Measurements from ENCODE around the gene CH25H. TPM values are rescaled to one million over a fixed set of nuclear protein-coding genes. Genes with fewer than 3 reads are reported as not detected.

The CH25H gene
- polyA plus RNA-seq, 1 donor (not counting 4 experiments of a cell fraction or from before 2014, with no cell fraction given), result 0.37 TPM

GRCh38 chr10:89207801-89208551, 859 bp upstream of the CH25H start:
- FAIRE-seq (peak; percentile 17), DNase-seq (ENCODE audit: low read depth, low spot score) (no peak)
- Histone ChIP-seq H3K36me3 (ENCODE audit: control insufficient read depth in 2 of 2, extremely low read depth in 1 of 2, insufficient read depth in 2 of 2, low read length in 2 of 2) (no peaks in the 10 kb centered on the region), H3K27me3 (ENCODE audit: control insufficient read depth, extremely low read depth, insufficient read depth, low read length) (peaks cover 13% of the 10 kb centered on the region), H3K9ac (ENCODE audit: control insufficient read depth, extremely low read depth, insufficient read depth, low read length) (peak overlapping the region; percentile 76), H2AFZ (ENCODE audit: control insufficient read depth, low read length) (peak overlapping the region; percentile 90), H3K27ac (ENCODE audit: control insufficient read depth, insufficient read depth, low read length) (peak overlapping the region; percentile 22), H3K4me1 (ENCODE audit: control insufficient read depth, extremely low read depth, insufficient read depth, low read length) (peaks cover 16% of the 10 kb centered on the region), H3K9me3 (ENCODE audit: control insufficient read depth, low read depth, low read length) (no peaks in the 10 kb centered on the region), H4K20me1 (ENCODE audit: control insufficient read depth, extremely low read depth, insufficient read depth, low read length) (no peaks in the 10 kb centered on the region), H3K79me2 (ENCODE audit: control insufficient read depth, insufficient read depth, low read length) (no peaks in the 10 kb centered on the region), H3K4me2 (ENCODE audit: control insufficient read depth, extremely low read depth, insufficient read depth, low read depth, low read length) (peak overlapping the region; percentile 98), H3K4me3 (ENCODE audit: control insufficient read depth in 2 of 3, extremely low read depth in 1 of 3, insufficient read depth in 2 of 3, low read depth in 1 of 3, low read length in 3 of 3) (peak overlapping the region; percentile 27 to 81 (median 70)), H3K9me1 (ENCODE audit: control insufficient read depth, extremely low read depth, insufficient read depth, low read length) (no peaks in the 10 kb centered on the region)
- TF ChIP-seq CTCF (optimal IDR thresholded peaks at IDR 0.05 in 1 of 3, IDR thresholded peaks at IDR 0.05 in 1 of 3, conservative IDR thresholded peaks at IDR 0.05 in 1 of 3; ENCODE audit: extremely low read depth in 1 of 3, insufficient read depth in 2 of 3, low read length in 3 of 3), result no peak
- TF ChIP-seq EZH2 (IDR thresholded peaks at IDR 0.05; ENCODE audit: low read length), result no peak
- dilution Hi-C loops (cut with MboI; ENCODE audit: extremely low pct_ligation_motif_present, low sequenced_read_pairs), result no loop called here

- peaks cover 13% of the 10 kb centered on the region for H3K27me3 ChIP-seq (ENCODE audit: control insufficient read depth, extremely low read depth, insufficient read depth, low read length)
- peaks cover 19% of the 10 kb centered on the region for H3K4me1 ChIP-seq (ENCODE audit: control insufficient read depth, extremely low read depth, insufficient read depth, low read length)
- no peaks in the 10 kb centered on the region for H3K36me3 ChIP-seq (ENCODE audit: control insufficient read depth in 2 of 2, extremely low read depth in 1 of 2, insufficient read depth in 2 of 2, low read length in 2 of 2)
- no peaks in the 10 kb centered on the region for H3K9me3 ChIP-seq (ENCODE audit: control insufficient read depth, low read depth, low read length)
- peak overlapping the region; percentile 98 for H3K4me2 ChIP-seq (ENCODE audit: control insufficient read depth, extremely low read depth, insufficient read depth, low read depth, low read length)
- H3K79me2 ChIP-seq (ENCODE audit: control insufficient read depth, insufficient read depth, low read length), result no peaks in the 10 kb centered on the region
- DNase-seq (ENCODE audit: low read depth, low spot score), result no peak
- H3K9me1 ChIP-seq (ENCODE audit: control insufficient read depth, extremely low read depth, insufficient read depth, low read length), result no peaks in the 10 kb centered on the region
- H3K9ac ChIP-seq (ENCODE audit: control insufficient read depth, extremely low read depth, insufficient read depth, low read length), result peak overlapping the region; percentile 76
- TF ChIP-seq EZH2 (IDR thresholded peaks at IDR 0.05; ENCODE audit: low read length), result no peak
- no peak for TF ChIP-seq CTCF (optimal IDR thresholded peaks at IDR 0.05 in 1 of 3, IDR thresholded peaks at IDR 0.05 in 1 of 3, conservative IDR thresholded peaks at IDR 0.05 in 1 of 3; ENCODE audit: extremely low read depth in 1 of 3, insufficient read depth in 2 of 3, low read length in 3 of 3)
- peak overlapping the region; percentile 90 for H2AFZ ChIP-seq (ENCODE audit: control insufficient read depth, low read length)
- no peak for FAIRE-seq
- no peaks in the 10 kb centered on the region for H4K20me1 ChIP-seq (ENCODE audit: control insufficient read depth, extremely low read depth, insufficient read depth, low read length)
- H3K4me3 ChIP-seq (ENCODE audit: control insufficient read depth in 2 of 3, extremely low read depth in 1 of 3, insufficient read depth in 2 of 3, low read depth in 1 of 3, low read length in 3 of 3), result peak overlapping the region; percentile 27 to 81 (median 70)
- no peak overlapping the region for H3K27ac ChIP-seq (ENCODE audit: control insufficient read depth, insufficient read depth, low read length)
- dilution Hi-C loops (cut with MboI; ENCODE audit: extremely low pct_ligation_motif_present, low sequenced_read_pairs), result no loop called here
Measured at GRCh38 chr10:89206402-89207180, 526 bp downstream of the CH25H start.
